Stimulated activated CD4-positive, alpha-beta T cell treated with anti-CD3 and anti-CD28 coated beads, TNF-alpha, amount 100 ng/mL, for 48 hours (primary cell): ENCODE measurements around the gene LCLAT1.
"Not testable (repeated sequence)": the region's sequence is repeated elsewhere in the genome, so short reads cannot be mapped to it uniquely, and the experiment has no call there.

Experiments used
- DNase-seq, 3 donors: peaks; one replicate each; pipeline ENCODE4 v3.0.0-alpha.2; 2020; ENCODE audit warnings: low read depth in 3 of 3

The LCLAT1 gene

GRCh38 chr2:30590407-30590806, 143.4 kb downstream of the LCLAT1 start:
- no peak for DNase-seq

GRCh38 chr2:30591186-30591585, 144.1 kb downstream of the LCLAT1 start:
- no peak for DNase-seq

GRCh38 chr2:30601375-30601774, 154.3 kb downstream of the LCLAT1 start:
- no peak for DNase-seq

- DNase-seq = no peak
These were observed 158.2 kb downstream of the LCLAT1 start for GRCh38 chr2:30605197-30605596.

- DNase-seq = no peak
These were observed 161.6 kb downstream of the LCLAT1 start for GRCh38 chr2:30608643-30609042.

- DNase-seq = no peak
These were observed 164.5 kb downstream of the LCLAT1 start for GRCh38 chr2:30611583-30611982.

- no peak for DNase-seq
These were observed 165.3 kb downstream of the LCLAT1 start for GRCh38 chr2:30612371-30612770.

- no peak for DNase-seq
These were observed 166.0 kb downstream of the LCLAT1 start for GRCh38 chr2:30613001-30613400.

- DNase-seq = not testable (repeated sequence)
These were observed 167.2 kb downstream of the LCLAT1 start for GRCh38 chr2:30614227-30614626.

- no peak for DNase-seq
These were observed 168.9 kb downstream of the LCLAT1 start for GRCh38 chr2:30615926-30616325.

GRCh38 chr2:30620102-30620501, 173.1 kb downstream of the LCLAT1 start:
- no peak for DNase-seq

- no peak for DNase-seq
These were observed 174.8 kb downstream of the LCLAT1 start for GRCh38 chr2:30621836-30622235.

GRCh38 chr2:30622452-30622851, 175.4 kb downstream of the LCLAT1 start:
- DNase-seq = no peak

- DNase-seq = no peak
These were observed 178.2 kb downstream of the LCLAT1 start for GRCh38 chr2:30625276-30625675.

GRCh38 chr2:30625701-30626100, 178.7 kb downstream of the LCLAT1 start:
- DNase-seq = no peak

- no peak for DNase-seq
These were observed 179.4 kb downstream of the LCLAT1 start for GRCh38 chr2:30626397-30626796.

- DNase-seq = no peak
These were observed 180.1 kb downstream of the LCLAT1 start for GRCh38 chr2:30627151-30627550.

GRCh38 chr2:30628341-30628740, 181.3 kb downstream of the LCLAT1 start:
- DNase-seq = no peak

- DNase-seq = no peak
These were observed 182.8 kb downstream of the LCLAT1 start for GRCh38 chr2:30629866-30630265.

- DNase-seq = no peak
These were observed 184.1 kb downstream of the LCLAT1 start for GRCh38 chr2:30631051-30631671.

- DNase-seq = no peak
These were observed 186.0 kb downstream of the LCLAT1 start for GRCh38 chr2:30633039-30633438.

- no peak for DNase-seq
These were observed 189.3 kb downstream of the LCLAT1 start for GRCh38 chr2:30636311-30636710.

- no peak for DNase-seq
These were observed 192.8 kb downstream of the LCLAT1 start for GRCh38 chr2:30639836-30640235.

GRCh38 chr2:30641765-30642345, 194.8 kb downstream of the LCLAT1 start:
- no peak for DNase-seq
